ENCODE measurements around the gene HSPA12A.

The HSPA12A gene

DNA sequence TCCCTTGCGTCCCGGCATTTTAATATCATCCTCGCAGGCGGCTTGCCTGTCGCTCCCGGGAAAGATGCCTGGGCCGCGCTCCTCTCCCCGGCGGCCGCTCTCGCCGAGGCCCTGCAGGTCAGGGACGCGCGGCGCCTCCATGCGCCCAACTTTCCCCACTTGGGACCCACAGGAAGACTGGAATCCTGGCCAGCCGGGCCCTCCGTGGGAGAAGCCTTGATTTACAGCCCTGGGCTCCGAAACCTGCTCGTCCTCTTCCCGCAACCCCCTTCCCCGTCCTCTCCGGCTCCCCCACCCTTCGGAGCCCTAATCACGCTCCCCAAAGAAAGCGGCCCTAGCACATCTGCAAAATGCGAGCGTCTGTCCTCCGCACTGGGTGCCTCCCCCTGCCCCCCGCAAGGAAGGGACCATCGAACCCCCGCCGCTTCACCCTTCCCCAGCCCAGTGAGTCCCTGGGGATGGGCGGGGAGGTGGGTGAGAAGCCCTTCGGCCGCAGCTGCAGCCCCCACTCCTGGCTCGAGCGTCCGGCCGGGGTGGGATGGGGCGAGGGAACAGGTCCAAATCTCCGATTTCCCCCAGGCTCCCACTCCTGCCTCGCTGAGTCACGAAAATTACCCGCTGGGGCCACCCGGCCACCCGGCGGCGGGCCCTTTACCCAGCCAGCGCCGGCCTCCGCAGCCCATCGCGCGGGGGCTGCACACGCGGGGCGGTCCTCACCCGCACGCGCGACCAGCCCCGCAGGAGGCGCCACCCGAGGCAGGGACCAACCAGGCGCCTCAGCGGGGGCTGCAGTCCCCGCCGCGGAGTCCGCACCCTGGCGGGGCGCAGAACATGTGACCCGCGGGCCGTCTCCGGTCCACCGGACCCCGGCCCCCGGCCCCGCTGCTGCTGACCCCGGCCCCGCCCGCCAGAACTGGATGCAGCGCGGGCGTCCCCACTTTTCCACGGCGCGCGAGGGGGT, 695 bp downstream of the HSPA12A start:
- DNase-seq = no peak

GRCh38 chr10:116740971-116741370, 1.4 kb downstream of the HSPA12A start:
- DNase-seq = no peak

DNA sequence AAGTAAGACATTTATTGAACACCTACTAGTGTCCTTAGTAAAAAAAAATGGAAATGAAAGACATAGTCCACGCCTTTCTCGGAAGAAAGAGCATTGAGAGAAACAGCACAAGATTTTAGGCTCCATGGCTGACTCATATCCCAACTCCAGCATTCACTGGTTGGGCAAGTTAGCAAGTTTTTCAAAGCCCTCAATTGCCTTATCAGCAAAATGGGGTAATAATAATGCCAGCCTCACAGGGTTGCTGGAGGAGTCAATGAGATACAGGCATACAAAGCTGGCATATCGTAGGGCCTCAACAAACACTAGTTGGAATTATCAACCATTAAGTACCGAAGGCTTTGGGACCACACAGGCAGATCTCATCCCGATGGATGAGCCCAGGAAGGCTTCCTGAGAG, 4.0 kb downstream of the HSPA12A start:
- DNase-seq = no peak

- DNase-seq = no peak
Observed at GRCh38 chr10:116737627-116738327, 4.6 kb downstream of the HSPA12A start.

GRCh38 chr10:116733566-116733965, 8.8 kb downstream of the HSPA12A start:
- DNase-seq = no peak

DNA sequence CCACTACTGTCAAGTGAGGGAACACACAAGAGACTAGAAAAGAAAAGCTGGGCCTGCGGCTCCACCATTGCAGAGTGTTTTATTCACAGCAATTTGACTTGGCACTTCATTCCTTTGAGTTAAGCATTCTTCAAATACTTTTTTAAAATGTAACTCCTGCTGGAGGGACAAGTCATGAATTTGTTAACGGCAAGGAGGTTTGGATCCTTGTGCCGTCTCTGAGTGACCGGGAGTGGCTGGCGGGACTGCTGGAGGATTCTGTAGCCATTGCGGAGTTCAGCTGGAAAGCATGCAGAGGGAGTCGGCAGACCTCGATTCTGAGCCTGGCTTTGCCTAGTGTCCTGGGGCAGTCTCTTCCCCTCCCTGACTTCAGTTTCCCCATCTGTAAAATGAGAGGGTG, 9.8 kb downstream of the HSPA12A start:
- DNase-seq = no peak

DNA sequence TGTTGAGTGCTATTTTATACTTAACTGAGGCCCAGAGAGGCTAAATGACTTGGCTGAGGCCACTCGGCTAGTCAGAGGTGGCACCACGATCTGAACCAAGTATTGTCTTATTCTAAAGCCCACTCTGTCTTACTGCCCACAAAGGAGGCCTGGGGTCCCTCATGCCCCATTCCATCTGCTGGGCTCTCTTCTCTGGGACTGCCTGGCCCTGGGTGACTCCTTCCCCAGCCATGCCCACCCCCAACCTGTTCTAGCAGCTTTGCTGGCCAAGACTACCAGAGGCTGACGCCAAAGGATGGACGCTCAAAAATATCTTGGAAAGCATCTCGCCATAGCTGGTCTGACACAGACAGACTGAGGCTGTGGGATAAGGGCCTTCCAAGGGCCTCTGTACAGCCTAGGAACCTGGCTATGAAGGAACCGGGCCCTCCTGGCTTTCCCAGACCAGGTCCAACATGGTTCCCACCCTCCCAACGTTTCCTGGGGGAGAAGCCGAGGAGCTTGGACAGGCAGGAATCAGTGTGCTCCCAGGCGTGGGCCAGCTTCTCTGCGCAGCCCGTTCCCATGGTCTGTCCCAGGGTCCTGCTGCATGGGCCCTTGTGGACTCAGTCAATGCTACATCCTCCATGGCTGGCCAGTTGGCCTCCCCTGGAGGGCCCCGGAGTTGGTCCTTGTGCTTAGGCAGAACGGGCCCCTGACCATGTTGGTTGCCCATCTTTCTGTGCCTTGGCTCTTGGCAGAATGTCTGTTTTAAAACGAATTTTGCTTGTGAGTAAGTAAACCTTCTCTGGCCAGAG, 11.7 kb downstream of the HSPA12A start:
- DNase-seq = no peak

- DNase-seq = no peak
Observed at GRCh38 chr10:116729243-116729642, 13.1 kb downstream of the HSPA12A start.

DNA sequence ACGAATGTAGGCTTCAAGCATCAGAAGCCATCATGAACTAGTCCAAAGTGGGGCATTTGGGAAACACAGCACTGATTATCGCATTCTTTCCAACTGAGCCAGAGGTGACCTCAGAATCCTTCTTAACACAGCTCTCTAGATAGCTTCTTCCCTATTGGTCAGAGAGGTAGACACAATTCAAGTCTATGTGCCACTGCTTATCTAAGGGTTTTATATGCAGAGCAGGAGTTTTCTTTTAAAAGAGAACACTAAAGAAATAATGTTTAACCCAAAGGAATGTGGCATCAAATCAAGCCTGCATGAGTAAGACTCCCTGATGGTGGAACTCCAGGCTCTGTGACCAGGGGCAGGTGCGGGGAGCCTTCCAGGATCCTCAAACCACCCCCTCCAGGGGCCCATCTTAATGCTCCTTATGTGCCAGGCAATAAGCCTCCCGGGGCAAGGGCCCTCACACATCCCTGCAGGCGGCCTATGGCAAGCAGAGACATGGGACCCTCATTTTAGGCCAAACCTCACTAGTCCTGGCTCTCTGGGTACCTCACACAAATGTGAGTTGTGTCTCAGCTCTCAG, 13.8 kb downstream of the HSPA12A start:
- DNase-seq = no peak

DNA sequence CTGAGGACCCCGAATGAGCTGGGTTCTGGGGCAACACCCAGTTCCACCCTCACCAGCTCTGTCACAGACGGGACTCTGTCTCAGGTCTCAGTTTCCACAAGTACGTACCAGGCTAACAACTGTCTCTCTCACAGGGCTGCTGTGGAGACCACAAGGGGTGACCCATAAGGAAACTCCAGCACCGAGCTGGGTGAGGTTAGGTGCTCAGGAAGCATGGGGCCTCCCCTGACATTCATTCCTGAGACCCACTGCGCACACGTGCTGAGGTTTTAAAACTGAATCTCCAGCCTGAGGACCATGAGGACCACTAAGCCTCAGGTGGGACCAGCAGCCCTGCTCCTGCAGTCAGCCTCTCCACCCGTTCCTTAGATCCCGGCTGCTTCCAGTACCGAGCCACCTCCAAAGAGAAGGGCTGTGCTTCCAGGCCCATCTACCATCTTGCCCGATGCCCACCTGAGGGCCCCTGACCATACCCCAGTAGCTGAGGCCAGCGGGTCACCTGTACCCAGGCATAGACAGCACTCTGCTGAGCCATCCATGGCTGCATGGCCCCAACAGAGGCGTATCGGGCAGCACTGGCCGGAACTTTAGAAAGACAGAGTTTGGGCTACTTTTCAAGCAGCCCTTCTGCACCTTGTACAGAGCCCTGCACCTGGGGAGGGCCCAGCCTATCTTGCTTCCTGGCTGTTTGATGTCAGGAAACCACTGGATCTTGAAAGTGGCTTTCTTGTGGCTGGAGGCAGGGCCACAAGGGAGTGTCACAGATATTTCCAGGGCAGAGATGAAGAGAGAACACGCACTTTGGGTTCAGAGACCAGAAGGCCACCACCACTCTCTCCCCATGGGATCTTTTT, 18.7 kb downstream of the HSPA12A start:
- no peak for DNase-seq

DNA sequence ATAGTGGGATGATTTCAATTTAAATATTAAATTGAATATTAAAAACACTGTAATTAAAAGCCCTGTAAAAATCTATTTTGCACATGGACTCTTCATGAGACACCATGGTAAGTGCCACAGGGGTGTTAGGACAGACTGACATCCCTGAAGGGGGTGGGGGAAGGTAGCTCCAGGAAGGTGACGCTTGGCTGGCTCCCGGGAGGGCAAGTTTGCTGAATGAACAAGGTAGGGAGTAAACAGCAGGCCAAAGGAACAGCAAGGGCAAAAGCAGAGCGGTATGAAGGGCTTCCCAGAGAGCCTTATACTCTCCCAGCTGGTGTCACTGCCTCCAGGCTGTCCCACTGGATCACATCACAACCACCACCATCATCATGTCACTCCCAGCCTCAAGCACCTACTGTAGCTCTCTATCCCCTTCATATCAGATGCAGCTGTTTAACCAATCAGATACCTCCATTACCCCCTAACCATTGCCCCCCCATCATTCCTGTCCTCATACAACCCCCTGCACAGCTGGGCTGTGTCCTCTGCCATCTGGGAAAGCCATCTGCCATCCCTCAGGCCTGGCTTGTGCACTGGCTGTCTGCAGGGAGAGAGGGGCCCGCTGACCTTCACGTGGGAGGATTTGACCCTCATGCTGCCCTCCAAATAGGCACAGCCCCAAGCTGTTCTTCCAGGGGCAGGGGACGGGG, 19.5 kb downstream of the HSPA12A start:
- no peak for DNase-seq

DNA sequence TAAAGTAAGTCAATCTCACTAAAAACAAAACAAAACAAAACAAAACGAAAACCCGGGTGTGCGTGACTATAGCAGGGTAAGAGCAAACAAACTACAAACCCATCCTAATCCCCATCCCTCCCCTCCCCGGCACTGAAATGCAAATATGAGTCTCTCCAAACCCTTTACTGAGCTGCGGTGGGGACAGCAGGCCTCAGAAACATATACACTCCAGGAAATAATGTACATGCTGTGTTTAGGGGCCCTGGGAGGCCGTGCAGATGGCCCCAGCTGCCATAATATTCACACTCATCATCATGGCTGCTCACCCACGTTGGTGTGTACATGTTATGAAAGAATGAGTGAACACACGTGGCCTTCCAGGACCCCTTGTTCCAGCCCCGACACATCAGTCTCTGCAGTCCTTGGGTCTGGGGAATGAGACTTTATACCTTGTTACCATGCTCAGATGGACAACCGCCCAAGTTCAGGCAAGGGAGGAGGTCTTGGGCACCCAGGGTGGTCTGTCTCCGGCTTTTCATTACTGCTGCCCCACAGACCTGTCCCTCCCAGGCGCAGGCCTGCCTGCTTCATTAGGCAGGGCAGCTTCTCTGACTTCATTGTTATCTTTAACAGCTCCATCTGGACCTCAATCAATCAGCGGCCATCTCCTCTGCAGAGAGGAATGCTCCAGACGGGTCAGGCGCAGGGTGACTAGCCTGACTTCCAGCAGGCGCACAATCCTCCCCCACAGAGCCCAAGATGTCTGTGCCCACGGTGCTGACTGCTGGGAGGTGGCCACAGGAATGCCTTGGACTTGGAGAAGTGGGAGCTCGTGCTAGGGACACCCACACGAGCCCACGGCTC, 20.6 kb downstream of the HSPA12A start:
- no peak for DNase-seq

- no peak for DNase-seq
Observed at GRCh38 chr10:116720668-116721546, 21.5 kb downstream of the HSPA12A start.

- no peak for DNase-seq
Observed at GRCh38 chr10:116720241-116720643, 22.1 kb downstream of the HSPA12A start.

DNA sequence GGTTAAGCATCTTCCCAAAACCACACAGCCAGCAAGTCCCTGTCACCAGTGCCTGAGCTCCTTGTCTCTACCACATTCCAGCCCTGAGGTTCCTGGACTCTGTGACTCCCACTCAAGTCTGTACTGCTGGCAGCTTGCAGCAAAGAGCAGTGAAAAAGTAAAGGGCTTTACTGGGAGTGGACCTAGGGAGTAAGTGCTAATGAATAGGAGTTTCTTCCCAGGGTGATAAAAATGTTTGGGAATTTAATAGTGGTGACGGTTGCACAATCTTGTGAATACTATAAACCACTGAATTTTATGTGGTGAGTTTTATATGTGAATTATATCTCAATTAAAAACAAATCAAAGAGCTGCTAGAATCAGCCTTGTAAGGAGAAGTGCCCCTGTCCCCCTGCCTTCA, 22.6 kb downstream of the HSPA12A start:
- DNase-seq = no peak

DNA sequence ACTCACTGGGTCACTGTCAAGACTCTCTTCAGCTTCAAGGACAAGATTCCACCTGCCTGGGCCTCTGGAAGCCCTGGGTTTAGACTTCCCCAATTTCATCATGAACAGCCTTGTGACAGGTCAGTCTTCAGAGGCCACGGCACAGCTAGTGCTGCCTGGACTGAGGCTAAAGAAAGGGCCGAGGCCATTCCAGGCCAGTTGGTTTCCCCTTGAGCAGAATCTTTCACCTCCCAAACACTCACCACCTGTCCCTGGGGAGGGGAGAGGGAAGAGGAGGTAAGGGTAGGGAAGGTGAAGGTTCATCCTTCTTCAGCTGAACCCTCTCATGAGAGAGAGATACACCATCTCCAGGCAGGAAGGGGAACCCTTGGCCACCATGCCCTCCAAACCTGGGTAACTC, 24.3 kb downstream of the HSPA12A start:
- no peak for DNase-seq

DNA sequence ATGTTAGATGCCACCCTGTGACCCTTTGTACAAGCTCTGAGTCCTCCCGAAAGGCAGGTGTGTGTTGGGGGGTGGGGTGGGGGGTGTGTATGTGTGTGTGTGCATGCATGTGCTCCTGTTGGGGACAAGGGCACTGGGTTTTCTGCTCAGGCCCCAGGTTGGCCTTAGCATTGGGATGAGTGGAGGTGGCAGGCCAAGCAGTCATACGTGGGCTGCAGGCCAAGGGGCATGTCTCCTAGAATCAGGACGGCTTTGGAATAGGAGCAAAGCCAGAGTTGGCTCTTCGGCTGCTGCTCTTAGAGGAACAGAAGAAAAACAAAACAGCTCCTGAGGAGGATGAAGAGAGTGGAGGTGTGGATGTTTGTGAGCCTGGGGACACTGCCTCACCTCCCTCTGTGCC, 26.0 kb downstream of the HSPA12A start:
- no peak for DNase-seq

DNA sequence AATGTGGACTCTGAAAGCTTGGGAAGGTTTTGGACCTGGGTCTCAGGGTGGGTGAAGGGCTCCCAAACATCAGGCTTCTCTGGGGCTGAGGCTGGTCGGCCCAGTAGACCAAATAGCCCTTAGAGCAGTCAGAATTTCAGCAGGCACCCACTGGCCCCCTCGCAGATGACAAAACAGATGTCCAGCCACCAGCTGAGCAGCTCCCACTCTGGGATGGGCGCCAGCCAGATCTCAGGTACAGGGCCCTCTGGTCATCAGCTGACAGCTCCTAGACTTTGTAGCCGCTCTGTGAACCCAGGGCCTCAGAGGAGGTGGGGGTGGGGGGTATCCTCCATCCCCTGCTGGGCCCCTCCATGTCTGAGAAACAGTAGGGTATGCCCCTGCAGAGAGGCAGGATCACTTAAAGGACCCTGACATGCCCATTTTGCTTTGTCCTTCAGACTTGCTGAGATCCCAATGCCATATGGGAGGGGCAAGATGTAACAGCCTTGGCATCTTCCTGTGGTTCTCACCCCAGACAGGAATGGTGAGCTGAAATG, 26.5 kb downstream of the HSPA12A start:
- DNase-seq = no peak

DNA sequence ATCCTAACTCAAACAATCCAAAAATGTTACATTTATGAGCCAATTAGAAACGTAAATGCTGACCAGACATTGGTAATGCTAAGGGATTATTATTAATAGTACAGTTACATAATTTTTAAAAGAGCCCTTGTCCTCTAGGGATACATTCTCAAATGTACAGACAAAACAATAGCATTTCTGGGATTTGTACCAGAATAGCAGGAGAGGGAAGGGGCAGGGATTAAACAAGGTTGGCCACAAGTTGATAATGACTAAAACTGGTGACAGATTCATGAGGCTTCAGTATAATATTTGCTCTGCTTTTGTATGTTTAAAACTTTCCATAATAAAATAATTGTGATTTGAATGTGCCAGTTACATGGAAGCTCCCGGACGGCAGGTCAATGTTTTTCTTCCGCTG, 27.0 kb downstream of the HSPA12A start:
- no peak for DNase-seq

Measured in amniotic stem cell (primary cell).